GM12891 (cell line): ENCODE data around the gene STK16.

Experiments used
- PAX5 ChIP-seq: IDR thresholded peaks from 2 replicates; pipeline ENCODE4 v1.6.1; 2011; ENCODE audit warnings: low read length, moderate library complexity, mild to moderate bottlenecking; ENCODE audit not compliant: insufficient read depth, severe bottlenecking
- POLR2A ChIP-seq: IDR thresholded peaks from 2 replicates; pipeline ENCODE4 v1.6.1; 2011; ENCODE audit warnings: low read depth, low read length, control low read depth
- POLR2AphosphoS5 ChIP-seq: IDR thresholded peaks from 2 replicates; pipeline ENCODE4 v1.6.1; 2011; ENCODE audit warnings: low read depth, low read length, control low read depth
- POU2F2 ChIP-seq: IDR thresholded peaks from 2 replicates; pipeline ENCODE4 v1.6.1; 2011; ENCODE audit warnings: low read depth, mild to moderate bottlenecking, control low read depth, low read length, moderate library complexity
- SPI1 ChIP-seq: IDR thresholded peaks from 2 replicates; pipeline ENCODE4 v1.6.1; 2011; ENCODE audit warnings: low read depth, low read length, control low read depth
- TAF1 ChIP-seq: IDR thresholded peaks from 2 replicates; pipeline ENCODE4 v1.6.1; 2011; ENCODE audit warnings: low read depth, low read length, control low read depth

GRCh38 chr2:219284501-219285372 lies 39.5 kb downstream of the STK16 start:
- TF ChIP-seq POLR2A = no peak
- TF ChIP-seq POLR2AphosphoS5 = no peak
- no peak for TF ChIP-seq TAF1
- TF ChIP-seq POU2F2 = no peak
- no peak for TF ChIP-seq PAX5
- no peak for TF ChIP-seq SPI1
